ENCODE data around the gene SENP5. TPM values are rescaled to one million over a fixed set of nuclear protein-coding genes. Genes with fewer than 3 reads are reported as not detected.

Gene SENP5
- total RNA-seq, 3 donors from 2014 or later = 40.3 to 50.9 (median 40.5) TPM

- H3K36me3 ChIP-seq = no peaks in the 10 kb centered on the region
- peaks cover 0 to 5% of the 10 kb centered on the region in 2 donors for H3K4me1 ChIP-seq
- no peak overlapping the region for H3K4me3 ChIP-seq
- TF ChIP-seq CTCF (IDR thresholded peaks at IDR 0.05) (no peak), POLR2A (IDR thresholded peaks at IDR 0.05) (no peak), POLR2AphosphoS5 (IDR thresholded peaks at IDR 0.05) (no peak)
- H3K27me3 ChIP-seq = no peaks in the 10 kb centered on the region
- no peak for DNase-seq (ENCODE audit: low spot score in 2 of 2)
- H3K9me3 ChIP-seq = no peaks in the 10 kb centered on the region
- intact Hi-C loops (cut with DNase I; ENCODE audit: low total_unique reads) = no loop called here
- no peak overlapping the region for H3K27ac ChIP-seq
Measured at GRCh38 chr3:196971094-196971698, 103.5 kb downstream of the SENP5 start.

GRCh38 chr3:196974661-196975060, 106.9 kb downstream of the SENP5 start:
- Histone ChIP-seq H3K9me3 (no peaks in the 10 kb centered on the region), H3K27me3 (no peaks in the 10 kb centered on the region), H3K4me1 (no peaks in the 10 kb centered on the region), H3K36me3 (no peaks in the 10 kb centered on the region), H3K4me3 (no peak overlapping the region), H3K27ac (no peak overlapping the region)
- DNase-seq (ENCODE audit: low spot score in 2 of 2) = no peak
- TF ChIP-seq POLR2A (IDR thresholded peaks at IDR 0.05) (no peak), POLR2AphosphoS5 (IDR thresholded peaks at IDR 0.05) (no peak), CTCF (IDR thresholded peaks at IDR 0.05) (no peak)
- intact Hi-C loops (cut with DNase I; ENCODE audit: low total_unique reads) = no loop called here

- Histone ChIP-seq H3K4me3 (no peak overlapping the region), H3K27ac (no peak overlapping the region), H3K4me1 (no peaks in the 10 kb centered on the region), H3K27me3 (no peaks in the 10 kb centered on the region), H3K36me3 (no peaks in the 10 kb centered on the region), H3K9me3 (no peaks in the 10 kb centered on the region)
- TF ChIP-seq CTCF (IDR thresholded peaks at IDR 0.05) = no peak
- TF ChIP-seq POLR2A (IDR thresholded peaks at IDR 0.05) = no peak
- TF ChIP-seq POLR2AphosphoS5 (IDR thresholded peaks at IDR 0.05) = no peak
- intact Hi-C loops (cut with DNase I; ENCODE audit: low total_unique reads) = no loop called here
- DNase-seq (ENCODE audit: low spot score in 2 of 2) = no peak
Measured at GRCh38 chr3:196975349-196975748, 107.6 kb downstream of the SENP5 start.

- Histone ChIP-seq H3K4me3 (no peak overlapping the region), H3K4me1 (no peaks in the 10 kb centered on the region), H3K9me3 (no peaks in the 10 kb centered on the region), H3K27ac (no peak overlapping the region), H3K27me3 (no peaks in the 10 kb centered on the region), H3K36me3 (no peaks in the 10 kb centered on the region)
- no peak for DNase-seq (ENCODE audit: low spot score in 2 of 2)
- intact Hi-C loops (cut with DNase I; ENCODE audit: low total_unique reads) = no loop called here
- no peak for TF ChIP-seq CTCF (IDR thresholded peaks at IDR 0.05)
- no peak for TF ChIP-seq POLR2A (IDR thresholded peaks at IDR 0.05)
- TF ChIP-seq POLR2AphosphoS5 (IDR thresholded peaks at IDR 0.05) = no peak
Measured at GRCh38 chr3:196976941-196977340, 109.2 kb downstream of the SENP5 start.

GRCh38 chr3:196979545-196979944, 111.8 kb downstream of the SENP5 start:
- no peaks in the 10 kb centered on the region for H3K4me1 ChIP-seq
- H3K9me3 ChIP-seq = no peaks in the 10 kb centered on the region
- no peaks in the 10 kb centered on the region for H3K27me3 ChIP-seq
- H3K4me3 ChIP-seq = no peak overlapping the region
- no peak overlapping the region for H3K27ac ChIP-seq
- intact Hi-C loops (cut with DNase I; ENCODE audit: low total_unique reads) = no loop called here
- H3K36me3 ChIP-seq = no peaks in the 10 kb centered on the region
- TF ChIP-seq POLR2A (IDR thresholded peaks at IDR 0.05) = no peak
- no peak for TF ChIP-seq CTCF (IDR thresholded peaks at IDR 0.05)
- peak in 1 of 3 donors; percentile 59 for TF ChIP-seq POLR2AphosphoS5 (IDR thresholded peaks at IDR 0.05)
- no peak for DNase-seq (ENCODE audit: low spot score in 2 of 2)

All from breast epithelium (tissue), 4 donors.